Heart left ventricle (tissue), 16 donors: ENCODE results near the gene KRT7. TPM values are rescaled to one million over a fixed set of nuclear protein-coding genes. Genes with fewer than 3 reads are reported as not detected.

Experiments
- ATAC-seq, 4 donors: fragments of 200-7000 bp; cut with Tn5 transposase; one replicate each; pipeline ENCODE4 v1.9.1; 2020 to 2022; ENCODE audit warnings: moderate library complexity in 4 of 4, mild to moderate bottlenecking in 3 of 4, moderate number of reproducible peaks in 1 of 4
- DNase-seq, 5 donors: peaks; one replicate each; pipeline ENCODE4 v3.0.0-alpha.2; 2020
- H3K27ac ChIP-seq, 12 donors: fragments of 200-600 bp; sonication (generic) in 4 of 12; one replicate each; pipeline versions ENCODE4 v1.5.0 to v1.8.0; 2016 to 2022; ENCODE audit warnings: mild to moderate bottlenecking in 2 of 12
- H3K27me3 ChIP-seq, 9 donors: fragments of 200-600 bp; sonication (generic) in 2 of 9; one replicate each; pipeline versions ENCODE4 v1.5.1 to v1.8.0; 2016 to 2022; ENCODE audit warnings: mild to moderate bottlenecking in 3 of 9
- H3K36me3 ChIP-seq, 9 donors: fragments of 200-600 bp; sonication (generic) in 2 of 9; one replicate each; pipeline versions ENCODE4 v1.5.0 to v1.8.0; 2018 to 2022; ENCODE audit warnings: mild to moderate bottlenecking in 2 of 9
- H3K4me1 ChIP-seq, 12 donors: fragments of 200-600 bp; sonication (generic) in 4 of 12; one replicate each; pipeline versions ENCODE4 v1.5.0 to v1.8.0; 2016 to 2022; ENCODE audit warnings: mild to moderate bottlenecking in 3 of 12
- H3K4me3 ChIP-seq, 12 donors: fragments of 200-600 bp; sonication (generic) in 4 of 12; one replicate each; pipeline versions ENCODE4 v1.5.0 to v1.8.0; 2017 to 2022; ENCODE audit warnings: mild to moderate bottlenecking in 9 of 12, moderate library complexity in 4 of 12
- H3K9me3 ChIP-seq, 12 donors: fragments of 200-600 bp; sonication (generic) in 4 of 12; one replicate each; pipeline versions ENCODE4 v1.5.0 to v1.8.0; 2016 to 2022; ENCODE audit warnings: mild to moderate bottlenecking in 1 of 12
- POLR2A ChIP-seq, 2 donors: fragments of 450-650 bp; IDR thresholded peaks; one replicate each; pipeline ENCODE4 v1.6.1; 2017; ENCODE audit warnings: antibody characterized with exemption in 2 of 2, mild to moderate bottlenecking in 2 of 2, moderate library complexity in 2 of 2
- WGBS, 4 donors: extraction: QIAGEN DNeasy Blood & Tissue Kit in 2 of 4; methylation state at CpG; one replicate each; pipeline versions ENCODE4 v1.1.5 to v1.1.7; 2013 to 2018; 5-methylcytosine and 5-hydroxymethylcytosine counted together
- intact Hi-C, 10 donors: fragments of 100-400 bp; cut with DNase I; formaldehyde crosslinking; loops; one replicate each; pipeline versions ENCODE4 v1.11.1 to v1.14.2; 2022
- polyA plus RNA-seq, 2 donors: library from polyadenylated mRNA; stranded (reverse); fragments of 200-250 nt; gene quantifications; one replicate each; pipeline ENCODE4 v1.2.3, GENCODE V29; 2013
- total RNA-seq, 9 donors: library from RNA; depleted of rRNA in 2 of 9; stranded (reverse); fragments of >200 nt in 2 of 9; fragmentation: NEBNext Ultra II Directional in 3 of 9; extraction: Animal tissue kit (Norgen Biotek cat#: 25700) in 3 of 9; gene quantifications; one replicate each; pipeline versions ENCODE4 v1.1.0 to v1.2.4, GENCODE V29; 2016 to 2023
- TF ChIP-seq, protein P1 (sequence below), 12 donors: fragments of 200-600 bp; sonication (generic) in 4 of 12; IDR thresholded peaks; one replicate each; pipeline versions ENCODE4 v1.5.0 to v1.8.0; 2018 to 2022; ENCODE audit warnings: antibody characterized with exemption in 12 of 12, mild to moderate bottlenecking in 5 of 12
- donor health status: ischemic (EF 13 %, LVEDD 7.1; RV severe dilation, severe dysfunction).
- donor health status: healthy with polysubstance abuse.
- donor health status: DM: no; HTN: yes; CAD: no.
- donor health status: DM: no; HTN: no; CAD: no.
- donor health status: ischemic (EF 25% LVEDD 6.9; RV normal size, moderate dysfunction).
- donor health status: ischemic (EF 25% LVEDD 5.7; RV mildly dilated, moderate dysfunction).
- donor health status: healthy.
- donor health status: DM: yes; HTN: yes; CAD: no.
- donor health status: ischemic (EF 35%, LVEDD 5.7; RV mildly dilated, moderate dysfunction).
- donor health status: nonischemic (EF 11% LVEDD 7.7; RV severe dilation, severe dysfunction).
- donor health status: DM: yes; HTN: yes; CAD: no.
- donor health status: PGD.
- donor health status: ischemic (EF 29% LVEDD 5.4; RV normal size, mild dysfunction).
- donor health status: nonischemic (EF 23%, LVEDD 6.1; RV moderate dilation, normal function).

KRT7 gene
- total and polyA plus RNA-seq, 11 donors, result 0.20 to 56.7 (median 3.1) TPM; not detected in 3

DNA sequence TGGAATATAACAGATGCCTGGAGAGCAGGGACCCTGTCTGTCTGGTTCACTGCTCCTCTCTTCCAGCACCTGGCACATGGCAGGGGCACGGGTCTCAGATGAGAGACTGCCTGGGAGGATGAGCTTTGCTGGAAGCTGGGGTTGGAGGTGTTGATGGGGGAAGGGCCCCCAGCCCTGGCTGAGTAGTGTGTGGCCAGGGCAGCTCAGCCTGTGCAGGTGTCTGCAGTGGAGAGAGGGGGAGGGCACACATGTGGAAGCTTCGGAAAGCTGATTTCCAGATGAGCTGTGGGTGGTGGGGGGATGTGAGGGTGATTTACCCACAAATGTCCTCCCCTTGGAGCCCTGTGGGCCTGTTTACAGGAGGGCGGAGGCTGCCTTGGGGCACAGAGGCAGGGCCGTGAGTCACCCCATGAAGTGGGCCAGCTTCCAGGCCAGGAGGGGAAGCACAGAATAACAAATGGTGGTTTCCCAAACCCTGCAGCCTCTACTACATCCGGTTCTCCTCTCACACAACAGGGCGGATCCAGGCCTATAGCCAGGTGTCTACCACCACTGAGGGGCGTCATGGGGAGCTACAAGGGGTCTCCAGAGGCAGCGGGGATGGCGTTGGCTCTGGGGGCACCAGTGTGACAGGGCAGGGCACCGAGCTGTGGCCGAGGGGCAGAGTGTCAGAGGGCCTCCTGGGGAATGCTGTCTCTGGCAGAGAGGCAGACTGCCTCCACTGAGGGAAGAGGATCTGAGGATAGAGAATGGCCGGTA is 11.0 kb downstream of the KRT7 start:
- WGBS, 4 donors, result 56 to 74% (median 64%) methylated on average over 10 to 12 of the region's 12 CpGs
- H3K27me3 ChIP-seq, result peaks cover 0 to 5% (median 0%) of the 10 kb centered on the region in 9 donors
- DNase-seq, result peak; percentile 57 to 81 (median 67)
- intact Hi-C loops, result no loop called here
- TF ChIP-seq POLR2A (IDR thresholded peaks at IDR 0.05), result no peak
- TF ChIP-seq, protein P1, sequence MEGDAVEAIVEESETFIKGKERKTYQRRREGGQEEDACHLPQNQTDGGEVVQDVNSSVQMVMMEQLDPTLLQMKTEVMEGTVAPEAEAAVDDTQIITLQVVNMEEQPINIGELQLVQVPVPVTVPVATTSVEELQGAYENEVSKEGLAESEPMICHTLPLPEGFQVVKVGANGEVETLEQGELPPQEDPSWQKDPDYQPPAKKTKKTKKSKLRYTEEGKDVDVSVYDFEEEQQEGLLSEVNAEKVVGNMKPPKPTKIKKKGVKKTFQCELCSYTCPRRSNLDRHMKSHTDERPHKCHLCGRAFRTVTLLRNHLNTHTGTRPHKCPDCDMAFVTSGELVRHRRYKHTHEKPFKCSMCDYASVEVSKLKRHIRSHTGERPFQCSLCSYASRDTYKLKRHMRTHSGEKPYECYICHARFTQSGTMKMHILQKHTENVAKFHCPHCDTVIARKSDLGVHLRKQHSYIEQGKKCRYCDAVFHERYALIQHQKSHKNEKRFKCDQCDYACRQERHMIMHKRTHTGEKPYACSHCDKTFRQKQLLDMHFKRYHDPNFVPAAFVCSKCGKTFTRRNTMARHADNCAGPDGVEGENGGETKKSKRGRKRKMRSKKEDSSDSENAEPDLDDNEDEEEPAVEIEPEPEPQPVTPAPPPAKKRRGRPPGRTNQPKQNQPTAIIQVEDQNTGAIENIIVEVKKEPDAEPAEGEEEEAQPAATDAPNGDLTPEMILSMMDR (IDR thresholded peaks at IDR 0.05), result no peak
- H3K4me1 ChIP-seq, result peaks cover 0 to 24% (median 13%) of the 10 kb centered on the region in 12 donors
- no peaks in the 10 kb centered on the region for H3K36me3 ChIP-seq
- H3K9me3 ChIP-seq, result no peaks in the 10 kb centered on the region
- peak; percentile 44 to 86 (median 79) for ATAC-seq
- peak overlapping the region in 4 of 12 donors; percentile 4 to 63 (median 44) for H3K27ac ChIP-seq
- no peak overlapping the region for H3K4me3 ChIP-seq

DNA sequence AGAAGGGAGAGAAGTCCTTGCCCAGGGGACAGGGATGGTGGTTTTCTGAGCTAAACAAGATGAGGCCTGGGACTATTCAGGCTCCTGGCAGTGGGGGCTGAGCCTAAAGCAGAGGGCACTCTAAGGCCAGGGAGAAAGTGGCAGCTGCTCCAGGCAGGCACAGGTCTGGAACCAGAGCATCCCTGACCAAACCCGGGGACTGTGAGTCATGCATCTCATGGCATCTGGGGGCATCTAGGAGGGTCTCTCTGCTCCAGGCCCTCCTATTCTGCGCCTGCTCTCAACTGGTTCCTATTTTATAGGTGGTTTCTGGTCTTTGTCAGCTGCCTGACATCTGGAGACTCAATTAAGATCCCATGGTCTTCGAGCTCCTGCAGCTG is 11.6 kb downstream of the KRT7 start:
- WGBS, 4 donors, result 52 to 95% (median 59%) methylated on average over 2 to 3 of the region's 3 CpGs
- no peak for ATAC-seq
- peak overlapping the region in 4 of 12 donors; percentile 4 to 63 (median 44) for H3K27ac ChIP-seq
- no peak for DNase-seq
- no peak overlapping the region for H3K4me3 ChIP-seq
- TF ChIP-seq, protein P1 (IDR thresholded peaks at IDR 0.05), result no peak
- TF ChIP-seq POLR2A (IDR thresholded peaks at IDR 0.05), result no peak
- no peaks in the 10 kb centered on the region for H3K9me3 ChIP-seq
- no peaks in the 10 kb centered on the region for H3K36me3 ChIP-seq
- H3K27me3 ChIP-seq, result peaks cover 0 to 11% (median 0%) of the 10 kb centered on the region in 9 donors
- peaks cover 0 to 24% (median 14%) of the 10 kb centered on the region in 12 donors for H3K4me1 ChIP-seq
- intact Hi-C loops, result no loop called here

DNA sequence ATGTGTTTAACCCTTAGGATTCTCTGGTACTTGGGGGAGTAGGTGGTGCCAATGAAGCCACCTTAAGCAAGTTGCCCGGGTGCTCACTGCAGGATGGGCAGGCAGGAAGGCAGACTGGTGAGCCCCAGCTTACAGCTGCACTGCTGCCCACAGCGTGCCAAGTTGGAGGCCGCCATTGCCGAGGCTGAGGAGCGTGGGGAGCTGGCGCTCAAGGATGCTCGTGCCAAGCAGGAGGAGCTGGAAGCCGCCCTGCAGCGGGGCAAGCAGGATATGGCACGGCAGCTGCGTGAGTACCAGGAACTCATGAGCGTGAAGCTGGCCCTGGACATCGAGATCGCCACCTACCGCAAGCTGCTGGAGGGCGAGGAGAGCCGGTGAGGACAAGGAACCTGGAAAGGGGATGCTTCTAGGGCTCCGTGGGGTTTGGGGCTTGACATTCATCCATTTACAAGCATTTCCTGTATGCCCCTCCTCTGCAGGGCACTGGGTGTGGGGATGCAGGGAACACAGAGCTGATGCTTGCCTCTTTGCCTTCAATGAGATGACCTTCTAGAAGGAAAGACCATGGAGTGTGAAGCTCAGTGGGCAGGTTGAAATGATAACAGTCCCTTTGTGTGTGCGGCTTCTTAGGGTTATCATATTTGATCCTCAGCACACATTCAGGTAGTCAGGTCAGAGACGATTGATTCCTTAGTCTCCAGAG is 12.4 kb downstream of the KRT7 start:
- H3K9me3 ChIP-seq, result no peaks in the 10 kb centered on the region
- ATAC-seq, result no peak
- no peak for TF ChIP-seq POLR2A (IDR thresholded peaks at IDR 0.05)
- TF ChIP-seq, protein P1 (IDR thresholded peaks at IDR 0.05), result no peak
- no peak overlapping the region for H3K27ac ChIP-seq
- peaks cover 0 to 19% (median 5%) of the 10 kb centered on the region in 9 donors for H3K27me3 ChIP-seq
- no peak for DNase-seq
- H3K4me3 ChIP-seq, result no peak overlapping the region
- intact Hi-C loops, result no loop called here
- 80 to 94% (median 90%) methylated on average over 12 to 20 of the region's 20 CpGs for WGBS, 4 donors
- peaks cover 0 to 28% (median 14%) of the 10 kb centered on the region in 12 donors for H3K4me1 ChIP-seq
- H3K36me3 ChIP-seq, result no peaks in the 10 kb centered on the region

DNA sequence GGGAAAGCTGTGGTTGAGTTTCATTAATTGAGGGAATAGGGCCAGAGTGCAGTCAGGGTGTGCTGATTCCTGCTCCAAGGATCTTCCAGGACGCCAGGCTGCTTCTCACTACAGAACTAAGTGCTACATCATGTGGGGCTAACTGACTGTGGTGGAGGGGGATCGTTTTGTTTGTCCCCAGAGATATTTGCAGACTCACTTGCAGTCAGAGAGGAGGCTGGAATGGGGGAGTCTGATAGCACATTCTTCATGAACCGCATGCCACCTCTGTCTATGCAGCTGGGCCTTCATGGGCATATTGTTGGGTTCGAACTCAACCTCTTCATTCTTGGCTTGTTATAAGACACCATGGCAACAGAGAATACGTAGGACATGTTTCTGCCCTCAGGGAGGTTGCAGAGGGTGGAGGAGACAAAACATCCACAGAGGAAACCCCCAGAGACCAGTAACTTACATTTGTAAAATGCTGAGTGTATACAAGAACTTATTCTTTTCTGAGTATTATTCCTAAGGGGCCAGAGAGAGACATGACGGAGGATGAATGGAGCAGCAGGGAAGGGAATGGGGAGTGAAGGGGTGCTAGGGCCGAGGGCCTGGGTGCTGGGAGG is 13.0 kb downstream of the KRT7 start:
- no peaks in the 10 kb centered on the region for H3K9me3 ChIP-seq
- H3K36me3 ChIP-seq, result no peaks in the 10 kb centered on the region
- H3K27me3 ChIP-seq, result peaks cover 0 to 24% (median 5%) of the 10 kb centered on the region in 9 donors
- H3K4me3 ChIP-seq, result no peak overlapping the region
- intact Hi-C loops, result no loop called here
- H3K4me1 ChIP-seq, result peaks cover 0 to 30% (median 14%) of the 10 kb centered on the region in 12 donors
- TF ChIP-seq POLR2A (IDR thresholded peaks at IDR 0.05), result no peak
- TF ChIP-seq, protein P1 (IDR thresholded peaks at IDR 0.05), result no peak
- ATAC-seq (no peak), DNase-seq (peak in 1 of 5 donors; percentile 1)
- WGBS, 4 donors, result 78 to 90% (median 83%) methylated on average over 7 of the region's 7 CpGs
- no peak overlapping the region for H3K27ac ChIP-seq
